ENCODE results near the gene KRT34.

The KRT34 gene

GRCh38 chr17:41332239-41332638, 49.9 kb downstream of the KRT34 start:
- Histone ChIP-seq H3K4me1 (ENCODE audit: control insufficient read depth, insufficient read depth, low read length, unreplicated experiment) (no peaks in the 10 kb centered on the region), H3K36me3 (ENCODE audit: insufficient read depth, low read length) (no peaks in the 10 kb centered on the region), H2AFZ (ENCODE audit: low read length, unreplicated experiment) (no peak overlapping the region), H3K27me3 (ENCODE audit: insufficient read depth, low read length) (no peaks in the 10 kb centered on the region), H3K27ac (ENCODE audit: low read depth, low read length) (no peak overlapping the region), H3K79me2 (ENCODE audit: control insufficient read depth, insufficient read depth, low read length, unreplicated experiment) (no peaks in the 10 kb centered on the region), H3K4me3 (ENCODE audit: low read depth, low read length) (no peak overlapping the region)

GRCh38 chr17:41331606-41332005, 50.5 kb downstream of the KRT34 start:
- H2AFZ ChIP-seq (ENCODE audit: low read length, unreplicated experiment), result no peak overlapping the region
- H3K36me3 ChIP-seq (ENCODE audit: insufficient read depth, low read length), result no peaks in the 10 kb centered on the region
- H3K27me3 ChIP-seq (ENCODE audit: insufficient read depth, low read length), result no peaks in the 10 kb centered on the region
- H3K4me1 ChIP-seq (ENCODE audit: control insufficient read depth, insufficient read depth, low read length, unreplicated experiment), result no peaks in the 10 kb centered on the region
- no peaks in the 10 kb centered on the region for H3K79me2 ChIP-seq (ENCODE audit: control insufficient read depth, insufficient read depth, low read length, unreplicated experiment)
- H3K4me3 ChIP-seq (ENCODE audit: low read depth, low read length), result no peak overlapping the region
- H3K27ac ChIP-seq (ENCODE audit: low read depth, low read length), result no peak overlapping the region

- Histone ChIP-seq H3K4me3 (ENCODE audit: low read depth, low read length) (no peak overlapping the region), H2AFZ (ENCODE audit: low read length, unreplicated experiment) (no peak overlapping the region), H3K79me2 (ENCODE audit: control insufficient read depth, insufficient read depth, low read length, unreplicated experiment) (no peaks in the 10 kb centered on the region), H3K36me3 (ENCODE audit: insufficient read depth, low read length) (no peaks in the 10 kb centered on the region), H3K27ac (ENCODE audit: low read depth, low read length) (no peak overlapping the region), H3K27me3 (ENCODE audit: insufficient read depth, low read length) (no peaks in the 10 kb centered on the region), H3K4me1 (ENCODE audit: control insufficient read depth, insufficient read depth, low read length, unreplicated experiment) (no peaks in the 10 kb centered on the region)
Measured at GRCh38 chr17:41329279-41329948, 52.7 kb downstream of the KRT34 start.

GRCh38 chr17:41328207-41328606, 53.9 kb downstream of the KRT34 start:
- no peak overlapping the region for H3K4me3 ChIP-seq (ENCODE audit: low read depth, low read length)
- no peak overlapping the region for H2AFZ ChIP-seq (ENCODE audit: low read length, unreplicated experiment)
- no peak overlapping the region for H3K27ac ChIP-seq (ENCODE audit: low read depth, low read length)
- no peaks in the 10 kb centered on the region for H3K36me3 ChIP-seq (ENCODE audit: insufficient read depth, low read length)
- no peaks in the 10 kb centered on the region for H3K4me1 ChIP-seq (ENCODE audit: control insufficient read depth, insufficient read depth, low read length, unreplicated experiment)
- H3K79me2 ChIP-seq (ENCODE audit: control insufficient read depth, insufficient read depth, low read length, unreplicated experiment), result no peaks in the 10 kb centered on the region
- no peaks in the 10 kb centered on the region for H3K27me3 ChIP-seq (ENCODE audit: insufficient read depth, low read length)

All from ACC112 (cell line).